ENCODE results near the gene ITPR1. TPM values are rescaled to one million over a fixed set of nuclear protein-coding genes. Genes with fewer than 3 reads are reported as not detected.

Gene ITPR1
- total RNA-seq, 1 experiment from 2014 or later = 11.3 TPM

DNA sequence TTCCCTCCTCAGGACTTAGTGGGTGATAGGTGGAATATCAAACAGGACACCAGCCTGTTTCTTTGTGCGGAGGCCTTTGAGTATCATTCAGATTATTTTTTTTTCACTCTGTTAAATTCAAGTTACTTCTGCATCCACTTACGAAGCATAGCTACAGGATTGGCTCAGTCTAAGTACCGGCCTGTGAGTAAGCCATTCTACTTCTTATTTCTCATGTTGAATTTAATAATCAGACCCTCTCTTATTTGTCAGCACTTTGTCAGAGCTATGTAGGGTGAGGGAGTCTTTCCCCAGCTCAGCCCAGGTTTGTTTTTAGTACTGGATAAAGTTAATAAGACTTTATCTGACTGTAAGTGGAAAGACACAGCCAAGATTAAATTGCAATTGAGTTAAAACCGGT lies 54.7 kb downstream of the ITPR1 start:
- POLR2A ChIA-PET (ENCODE audit: unreplicated experiment) = no interaction called here

DNA sequence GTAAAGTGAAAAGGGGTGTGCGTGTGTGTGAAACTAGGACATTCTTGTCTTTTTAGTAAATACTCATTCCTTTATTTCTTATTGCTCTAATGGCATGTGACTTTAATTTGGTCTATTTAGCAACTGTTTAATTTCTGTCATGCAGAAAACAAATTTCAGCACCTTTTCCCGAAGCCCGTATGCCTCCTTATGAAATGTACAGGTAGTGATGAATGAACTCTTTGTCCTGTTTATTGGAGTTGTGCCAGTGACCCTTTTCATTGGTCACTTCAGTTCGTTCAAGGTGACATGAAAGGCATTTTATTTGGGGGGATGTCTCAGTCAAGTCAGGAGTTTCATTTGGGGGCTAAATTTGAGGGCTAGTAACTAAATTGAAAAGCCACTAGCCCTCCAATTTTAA lies 55.2 kb downstream of the ITPR1 start:
- TF ChIP-seq CTCF (conservative IDR thresholded peaks at IDR 0.05) (no peak), EZH2 (IDR thresholded peaks at IDR 0.05; ENCODE audit: low read depth) (no peak)
- no TSS peak for BruUV-seq (replicated peaks)
- Histone ChIP-seq H3K4me3 (no peak overlapping the region), H3K9me2 (ENCODE audit: insufficient read depth) (no peaks in the 10 kb centered on the region), H3K79me2 (ENCODE audit: low read depth) (no peaks in the 10 kb centered on the region), H3K27me3 (ENCODE audit: insufficient read depth, low read depth) (no peaks in the 10 kb centered on the region), H3F3A (ENCODE audit: insufficient read depth, low read depth) (no peaks in the 10 kb centered on the region), H3K36me3 (ENCODE audit: low read depth) (no peaks in the 10 kb centered on the region), H3K9me3 (ENCODE audit: insufficient read depth, low read depth) (no peaks in the 10 kb centered on the region), H3K4me2 (no peak overlapping the region), H3K4me1 (replicated peaks; ENCODE audit: insufficient read depth) (no peaks in the 10 kb centered on the region), H2AFZ (no peak overlapping the region), H3K27ac (no peak overlapping the region), H4K20me1 (ENCODE audit: insufficient read depth) (no peaks in the 10 kb centered on the region)
- intact Hi-C loops (cut with micrococcal nuclease; ENCODE audit: unreplicated experiment) = no loop called here
- ChIA-PET POLR2A (ENCODE audit: unreplicated experiment) (no interaction called here), CTCF (no interaction called here)
- DNase-seq = no peak

More for the DNA sequence above, 54.7 kb downstream of the ITPR1 start:
- no peaks in the 10 kb centered on the region for H3K9me2 ChIP-seq (ENCODE audit: insufficient read depth)
- H3F3A ChIP-seq (ENCODE audit: insufficient read depth, low read depth) = no peaks in the 10 kb centered on the region
- no peak overlapping the region for H3K4me2 ChIP-seq
- no peak for DNase-seq
- no peaks in the 10 kb centered on the region for H3K27me3 ChIP-seq (ENCODE audit: insufficient read depth, low read depth)
- H3K36me3 ChIP-seq (ENCODE audit: low read depth) = no peaks in the 10 kb centered on the region
- H2AFZ ChIP-seq = no peak overlapping the region
- H4K20me1 ChIP-seq (ENCODE audit: insufficient read depth) = no peaks in the 10 kb centered on the region
- no peak overlapping the region for H3K27ac ChIP-seq
- TF ChIP-seq EZH2 (IDR thresholded peaks at IDR 0.05; ENCODE audit: low read depth) = no peak
- no peak for TF ChIP-seq CTCF (conservative IDR thresholded peaks at IDR 0.05)
- intact Hi-C loops (cut with micrococcal nuclease; ENCODE audit: unreplicated experiment) = no loop called here
- no TSS peak for BruUV-seq (replicated peaks)
- H3K9me3 ChIP-seq (ENCODE audit: insufficient read depth, low read depth) = no peaks in the 10 kb centered on the region
- H3K4me3 ChIP-seq = no peak overlapping the region
- no peaks in the 10 kb centered on the region for H3K4me1 ChIP-seq (replicated peaks; ENCODE audit: insufficient read depth)
- CTCF ChIA-PET = no interaction called here
- H3K79me2 ChIP-seq (ENCODE audit: low read depth) = no peaks in the 10 kb centered on the region

DNA sequence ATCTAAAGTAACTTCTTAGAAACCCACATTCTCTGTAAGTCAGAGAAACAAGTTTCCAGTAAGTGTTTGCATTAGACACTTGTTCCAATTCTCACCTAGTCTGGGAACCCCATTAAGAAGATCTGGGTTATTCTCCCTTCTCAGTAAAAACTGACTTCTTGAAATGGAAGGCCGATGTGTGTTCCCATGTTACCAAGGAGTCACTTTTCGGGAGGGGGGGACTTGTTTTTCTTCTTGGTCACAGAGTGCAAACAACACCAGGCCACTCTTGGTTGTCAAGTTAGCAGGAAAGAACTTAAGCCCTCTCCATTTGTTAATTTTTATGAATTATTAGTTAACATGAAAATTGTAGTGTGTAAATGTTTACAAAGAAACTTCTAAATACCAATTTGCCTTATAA lies 55.6 kb downstream of the ITPR1 start:
- TF ChIP-seq EZH2 (IDR thresholded peaks at IDR 0.05; ENCODE audit: low read depth) (no peak), CTCF (conservative IDR thresholded peaks at IDR 0.05) (no peak)
- Histone ChIP-seq H3K27me3 (ENCODE audit: insufficient read depth, low read depth) (no peaks in the 10 kb centered on the region), H3K4me1 (replicated peaks; ENCODE audit: insufficient read depth) (no peaks in the 10 kb centered on the region), H3K9me3 (ENCODE audit: insufficient read depth, low read depth) (no peaks in the 10 kb centered on the region), H3K9me2 (ENCODE audit: insufficient read depth) (no peaks in the 10 kb centered on the region), H3K79me2 (ENCODE audit: low read depth) (no peaks in the 10 kb centered on the region), H3K4me3 (no peak overlapping the region), H3K36me3 (ENCODE audit: low read depth) (no peaks in the 10 kb centered on the region), H3F3A (ENCODE audit: insufficient read depth, low read depth) (no peaks in the 10 kb centered on the region), H3K27ac (no peak overlapping the region), H4K20me1 (ENCODE audit: insufficient read depth) (no peaks in the 10 kb centered on the region), H2AFZ (no peak overlapping the region), H3K4me2 (no peak overlapping the region)
- intact Hi-C loops (cut with micrococcal nuclease; ENCODE audit: unreplicated experiment) = no loop called here
- DNase-seq = no peak
- ChIA-PET POLR2A (ENCODE audit: unreplicated experiment) (no interaction called here), CTCF (no interaction called here)
- no TSS peak for BruUV-seq (replicated peaks)

Data from PC-9 (cell line).